Measurements from ENCODE around the gene KCNK7. TPM values are rescaled to one million over a fixed set of nuclear protein-coding genes. Genes with fewer than 3 reads are reported as not detected.

Gene KCNK7
- total RNA-seq, 1 experiment from 2014 or later, result 0.61 TPM

DNA sequence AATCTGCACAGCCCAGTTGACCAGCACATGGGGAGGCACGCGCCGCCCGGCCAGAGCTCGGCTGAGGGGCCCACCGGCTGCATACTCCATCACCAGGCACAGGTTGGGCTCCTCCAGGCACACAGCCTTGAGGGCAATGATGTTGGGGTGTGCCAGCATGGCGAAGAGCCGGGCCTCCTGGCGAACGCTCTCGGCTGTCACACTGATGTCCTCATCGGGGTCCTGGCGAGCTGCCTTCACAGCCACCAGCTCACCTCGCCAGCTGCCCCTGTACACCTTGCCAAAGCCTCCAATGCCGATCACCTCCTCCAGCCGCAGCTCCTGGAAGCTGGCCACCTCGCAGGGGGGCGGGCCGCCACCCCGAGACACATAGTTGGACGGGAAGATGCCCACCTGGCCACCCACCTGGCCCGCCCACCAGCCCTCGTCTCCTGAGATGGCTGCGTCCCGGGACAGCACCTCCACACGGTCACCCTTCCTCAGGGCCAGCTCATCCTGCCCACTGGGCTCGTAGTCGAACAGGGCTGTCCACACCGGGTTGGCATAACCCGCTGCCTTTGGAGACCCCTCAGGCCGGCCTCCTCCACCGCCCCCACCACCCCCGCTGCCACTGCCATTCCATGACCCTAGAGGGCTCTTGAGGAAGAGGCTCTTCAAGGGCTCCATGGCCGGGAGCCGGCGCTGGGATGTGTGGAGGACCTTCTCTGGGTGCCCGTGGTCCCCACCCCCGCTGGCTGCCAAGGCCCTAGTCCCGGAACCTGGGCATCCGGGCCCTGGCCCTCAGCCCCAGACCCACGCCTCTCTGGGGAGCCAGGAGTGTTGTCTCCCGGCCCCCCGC, 17.7 kb upstream of the KCNK7 start:
- Histone ChIP-seq H2AFZ (ENCODE audit: low read depth, low read length, poor library complexity, severe bottlenecking) (no peak overlapping the region), H3K36me3 (ENCODE audit: control insufficient read depth in 1 of 2, insufficient read depth in 2 of 2, low read length in 2 of 2) (peaks cover 7 to 17% of the 10 kb centered on the region in 2 experiments; a peak in 2 of 4 replicates), H3K27me3 (ENCODE audit: insufficient read depth, low read length) (no peaks in the 10 kb centered on the region), H4K20me1 (ENCODE audit: insufficient read depth) (no peaks in the 10 kb centered on the region), H3K4me1 (ENCODE audit: control insufficient read depth in 1 of 2, insufficient read depth in 2 of 2, low read length in 2 of 2) (peaks cover 10 to 56% of the 10 kb centered on the region in 2 experiments), H3K4me3 (replicated peaks in 1 of 2; ENCODE audit: low read depth in 1 of 2, low read length in 2 of 2) (peak overlapping the region; percentile 64 to 98), H3K27ac (ENCODE audit: low read depth, low read length) (peak overlapping the region; percentile 78), H3K9ac (ENCODE audit: low read length) (peak overlapping the region; percentile 84), H3K79me2 (ENCODE audit: insufficient read depth, low read length) (peaks cover 73% of the 10 kb centered on the region), H3K4me2 (ENCODE audit: low read length) (peak overlapping the region; percentile 67), H3K9me3 (ENCODE audit: control insufficient read depth in 1 of 2, insufficient read depth in 1 of 2, low read depth in 1 of 2, low read length in 2 of 2) (no peaks in the 10 kb centered on the region), H3K9me2 (ENCODE audit: insufficient read depth) (no peaks in the 10 kb centered on the region)
- DNase-seq (ENCODE audit: low read depth, low spot score) (no peak), ATAC-seq (no peak; the same call in 1 of the 2 replicates)
- TF ChIP-seq, protein P1, sequence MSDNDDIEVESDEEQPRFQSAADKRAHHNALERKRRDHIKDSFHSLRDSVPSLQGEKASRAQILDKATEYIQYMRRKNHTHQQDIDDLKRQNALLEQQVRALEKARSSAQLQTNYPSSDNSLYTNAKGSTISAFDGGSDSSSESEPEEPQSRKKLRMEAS (IDR thresholded peaks at IDR 0.05), result no peak
- no peak for TF ChIP-seq EGR1 (IDR thresholded peaks at IDR 0.05; ENCODE audit: low read depth)
- TF ChIP-seq SRF (IDR thresholded peaks at IDR 0.05; ENCODE audit: low read depth), result no peak
- TF ChIP-seq EZH2 (IDR thresholded peaks at IDR 0.05), result no peak
- TF ChIP-seq, protein P2, sequence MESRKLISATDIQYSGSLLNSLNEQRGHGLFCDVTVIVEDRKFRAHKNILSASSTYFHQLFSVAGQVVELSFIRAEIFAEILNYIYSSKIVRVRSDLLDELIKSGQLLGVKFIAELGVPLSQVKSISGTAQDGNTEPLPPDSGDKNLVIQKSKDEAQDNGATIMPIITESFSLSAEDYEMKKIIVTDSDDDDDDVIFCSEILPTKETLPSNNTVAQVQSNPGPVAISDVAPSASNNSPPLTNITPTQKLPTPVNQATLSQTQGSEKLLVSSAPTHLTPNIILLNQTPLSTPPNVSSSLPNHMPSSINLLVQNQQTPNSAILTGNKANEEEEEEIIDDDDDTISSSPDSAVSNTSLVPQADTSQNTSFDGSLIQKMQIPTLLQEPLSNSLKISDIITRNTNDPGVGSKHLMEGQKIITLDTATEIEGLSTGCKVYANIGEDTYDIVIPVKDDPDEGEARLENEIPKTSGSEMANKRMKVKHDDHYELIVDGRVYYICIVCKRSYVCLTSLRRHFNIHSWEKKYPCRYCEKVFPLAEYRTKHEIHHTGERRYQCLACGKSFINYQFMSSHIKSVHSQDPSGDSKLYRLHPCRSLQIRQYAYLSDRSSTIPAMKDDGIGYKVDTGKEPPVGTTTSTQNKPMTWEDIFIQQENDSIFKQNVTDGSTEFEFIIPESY (IDR thresholded peaks at IDR 0.05; ENCODE audit: extremely low read depth, insufficient replicate concordance, low read length), result no peak
- no peak for TF ChIP-seq CBX3 (IDR thresholded peaks at IDR 0.05; ENCODE audit: low read depth)
- TF ChIP-seq SP1 (IDR thresholded peaks at IDR 0.05; ENCODE audit: low read depth), result no peak
- no peak for TF ChIP-seq JUND (IDR thresholded peaks at IDR 0.05)
- no peak for TF ChIP-seq EZH2phosphoT487 (IDR thresholded peaks at IDR 0.05; ENCODE audit: borderline replicate concordance)
- TF ChIP-seq, protein P3, sequence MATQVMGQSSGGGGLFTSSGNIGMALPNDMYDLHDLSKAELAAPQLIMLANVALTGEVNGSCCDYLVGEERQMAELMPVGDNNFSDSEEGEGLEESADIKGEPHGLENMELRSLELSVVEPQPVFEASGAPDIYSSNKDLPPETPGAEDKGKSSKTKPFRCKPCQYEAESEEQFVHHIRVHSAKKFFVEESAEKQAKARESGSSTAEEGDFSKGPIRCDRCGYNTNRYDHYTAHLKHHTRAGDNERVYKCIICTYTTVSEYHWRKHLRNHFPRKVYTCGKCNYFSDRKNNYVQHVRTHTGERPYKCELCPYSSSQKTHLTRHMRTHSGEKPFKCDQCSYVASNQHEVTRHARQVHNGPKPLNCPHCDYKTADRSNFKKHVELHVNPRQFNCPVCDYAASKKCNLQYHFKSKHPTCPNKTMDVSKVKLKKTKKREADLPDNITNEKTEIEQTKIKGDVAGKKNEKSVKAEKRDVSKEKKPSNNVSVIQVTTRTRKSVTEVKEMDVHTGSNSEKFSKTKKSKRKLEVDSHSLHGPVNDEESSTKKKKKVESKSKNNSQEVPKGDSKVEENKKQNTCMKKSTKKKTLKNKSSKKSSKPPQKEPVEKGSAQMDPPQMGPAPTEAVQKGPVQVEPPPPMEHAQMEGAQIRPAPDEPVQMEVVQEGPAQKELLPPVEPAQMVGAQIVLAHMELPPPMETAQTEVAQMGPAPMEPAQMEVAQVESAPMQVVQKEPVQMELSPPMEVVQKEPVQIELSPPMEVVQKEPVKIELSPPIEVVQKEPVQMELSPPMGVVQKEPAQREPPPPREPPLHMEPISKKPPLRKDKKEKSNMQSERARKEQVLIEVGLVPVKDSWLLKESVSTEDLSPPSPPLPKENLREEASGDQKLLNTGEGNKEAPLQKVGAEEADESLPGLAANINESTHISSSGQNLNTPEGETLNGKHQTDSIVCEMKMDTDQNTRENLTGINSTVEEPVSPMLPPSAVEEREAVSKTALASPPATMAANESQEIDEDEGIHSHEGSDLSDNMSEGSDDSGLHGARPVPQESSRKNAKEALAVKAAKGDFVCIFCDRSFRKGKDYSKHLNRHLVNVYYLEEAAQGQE (IDR thresholded peaks at IDR 0.05; ENCODE audit: low read depth), result no peak
- TF ChIP-seq ZFX (IDR thresholded peaks at IDR 0.05), result no peak
- TF ChIP-seq, protein P4, sequence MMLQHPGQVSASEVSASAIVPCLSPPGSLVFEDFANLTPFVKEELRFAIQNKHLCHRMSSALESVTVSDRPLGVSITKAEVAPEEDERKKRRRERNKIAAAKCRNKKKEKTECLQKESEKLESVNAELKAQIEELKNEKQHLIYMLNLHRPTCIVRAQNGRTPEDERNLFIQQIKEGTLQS (IDR thresholded peaks at IDR 0.05), result no peak
- no peak for TF ChIP-seq CEBPB (IDR thresholded peaks at IDR 0.05; ENCODE audit: low read depth)
- TF ChIP-seq TCF7L2 (IDR thresholded peaks at IDR 0.05; ENCODE audit: borderline replicate concordance, extremely low read depth, insufficient read depth, insufficient read length), result no peak
- TF ChIP-seq ZNF274 (IDR thresholded peaks at IDR 0.05; ENCODE audit: low read depth, low read length), result no peak
- intact Hi-C loops (cut with micrococcal nuclease), result no loop called here
- BruUV-seq (replicated peaks), result TSS peak; percentile 69
- ChIA-PET RAD21 (ENCODE audit: low non-redundant PET in 1 of 2, low total read pairs in 2 of 2, uncharacterized antibody in 2 of 2, unreplicated experiment in 2 of 2) (no interaction called here), POLR2A (no interaction called here), CTCF (interaction anchor here (0.5 kb wide), 1 partner anchor 73 kb away, joined by 3 read pairs; no protein-coding TSS in a partner anchor)
